ENCODE data around the gene ZNF655. TPM values are rescaled to one million over a fixed set of nuclear protein-coding genes. Genes with fewer than 3 reads are reported as not detected.
"Not testable (repeated sequence)": the region's sequence is repeated elsewhere in the genome, so short reads cannot be mapped to it uniquely, and the experiment has no call there.

The ZNF655 gene
- total RNA-seq, result 69.5 and 91.5 TPM in 2 replicates

- peak; percentile 57 for DNase-seq (ENCODE audit: low read depth)
These were observed at the start of gene ZNF655 for GRCh38 chr7:99558306-99559174. ZNF655 (plus strand) TSS chr7:99558642; CDS start chr7:99560560, 1,918 bp downstream.

- no peak for DNase-seq (ENCODE audit: low read depth)
These were observed 44.4 kb upstream of the ZNF655 start for GRCh38 chr7:99514050-99514449.

- DNase-seq (ENCODE audit: low read depth), result no peak
These were observed 37.0 kb upstream of the ZNF655 start for GRCh38 chr7:99521399-99521798.

- no peak for DNase-seq (ENCODE audit: low read depth)
These were observed 32.6 kb upstream of the ZNF655 start for GRCh38 chr7:99525713-99526440.

- DNase-seq (ENCODE audit: low read depth), result no peak
These were observed 27.1 kb upstream of the ZNF655 start for GRCh38 chr7:99531354-99531765.

GRCh38 chr7:99535667-99536066, 22.8 kb upstream of the ZNF655 start:
- DNase-seq (ENCODE audit: low read depth), result no peak

GRCh38 chr7:99539213-99539811, 19.1 kb upstream of the ZNF655 start:
- DNase-seq (ENCODE audit: low read depth), result no peak

GRCh38 chr7:99540542-99540941, 17.9 kb upstream of the ZNF655 start:
- no peak for DNase-seq (ENCODE audit: low read depth)

- DNase-seq (ENCODE audit: low read depth), result no peak
These were observed 17.2 kb upstream of the ZNF655 start for GRCh38 chr7:99541212-99541611.

- DNase-seq (ENCODE audit: low read depth), result no peak
These were observed 15.3 kb upstream of the ZNF655 start for GRCh38 chr7:99543081-99543671.

GRCh38 chr7:99543916-99544315, 14.5 kb upstream of the ZNF655 start:
- DNase-seq (ENCODE audit: low read depth), result no peak

GRCh38 chr7:99545308-99545707, 13.1 kb upstream of the ZNF655 start:
- DNase-seq (ENCODE audit: low read depth), result not testable (repeated sequence)

GRCh38 chr7:99549545-99549944, 8.9 kb upstream of the ZNF655 start:
- not testable (repeated sequence) for DNase-seq (ENCODE audit: low read depth)

- DNase-seq (ENCODE audit: low read depth), result no peak
These were observed 7.1 kb upstream of the ZNF655 start for GRCh38 chr7:99551334-99551733.

GRCh38 chr7:99551767-99552463, 6.5 kb upstream of the ZNF655 start, which contains the start of gene FAM200A:
FAM200A (minus strand) TSS chr7:99552114; CDS start chr7:99548407, 3,707 bp downstream.
- DNase-seq (ENCODE audit: low read depth), result peak; percentile 82

- no peak for DNase-seq (ENCODE audit: low read depth)
These were observed 5.4 kb upstream of the ZNF655 start for GRCh38 chr7:99553039-99553438.

- DNase-seq (ENCODE audit: low read depth), result no peak
These were observed 3.5 kb upstream of the ZNF655 start for GRCh38 chr7:99554939-99555338.

- DNase-seq (ENCODE audit: low read depth), result peak; percentile 25
These were observed 1.2 kb upstream of the ZNF655 start for GRCh38 chr7:99557196-99557607.

- peak; percentile 9 for DNase-seq (ENCODE audit: low read depth)
These were observed 519 bp upstream of the ZNF655 start for GRCh38 chr7:99557940-99558305.

- no peak for DNase-seq (ENCODE audit: low read depth)
These were observed 903 bp downstream of the ZNF655 start for GRCh38 chr7:99559175-99559915.
